SK-N-SH (cell line): ENCODE measurements around the gene SIGLECL1. TPM values are rescaled to one million over a fixed set of nuclear protein-coding genes. Genes with fewer than 3 reads are reported as not detected.

Experiments used
- CTCF ChIA-PET: fragments of 300-600, 350-600 bp; formaldehyde crosslinking; extraction: SDS; loops from one replicate; lab custom pipeline; 2021; lab: Yijun Ruan, JAX
- POLR2A ChIA-PET: fragments of 350-600 bp; sonication (Branson Sonifier 250); formaldehyde crosslinking; extraction: SDS; loops from one replicate; lab custom pipeline; 2020; ENCODE audit warnings: antibody characterized with exemption, inconsistent platforms; lab: Yijun Ruan, JAX
- DNase-seq: peaks from one replicate; pipeline ENCODE4 v3.0.0; 2012
- H2AFZ ChIP-seq: fragments of 200-600 bp; sonication (generic); 2 replicates; pipeline ENCODE4 v1.8.1; 2016; ENCODE audit warnings: antibody characterized with exemption, mild to moderate bottlenecking, low read depth
- H3F3A ChIP-seq: fragments of 200-600 bp; sonication (generic); replicated peaks from 2 replicates; pipeline ENCODE3; 2016; ENCODE audit warnings: antibody characterized with exemption, mild to moderate bottlenecking; ENCODE audit not compliant: insufficient read depth
- H3K27ac ChIP-seq, 2 experiments: fragments of 200-500 bp in 1 of 2; fragments of 200-600 bp in 1 of 2; sonication (Bioruptor generic) in 1 of 2; sonication (generic), shearing (Covaris generic) in 1 of 2; 2 replicates each; pipeline versions ENCODE4 v1.5.1 to v1.6.1; 2014 to 2016; ENCODE audit warnings: low read depth in 2 of 2, inconsistent platforms in 1 of 2, low read length in 1 of 2, mild to moderate bottlenecking in 1 of 2, mixed read lengths in 1 of 2
- H3K27me3 ChIP-seq: fragments of 200-600 bp; sonication (generic), shearing (Covaris generic); 2 replicates; pipeline ENCODE4 v1.6.1; 2016; ENCODE audit warnings: mixed run types; ENCODE audit not compliant: insufficient read depth
- H3K36me3 ChIP-seq, 2 experiments: fragments of 200-500 bp in 1 of 2; fragments of 200-600 bp in 1 of 2; sonication (Bioruptor generic) in 1 of 2; sonication (generic) in 1 of 2; replicated peaks in 1 of 2; 2 replicates each; pipeline versions ENCODE3 to v1.5.1; 2014 to 2016; ENCODE audit warnings: low read length in 1 of 2, mild to moderate bottlenecking in 1 of 2; ENCODE audit not compliant: insufficient read depth in 2 of 2, control insufficient read depth in 1 of 2
- H3K4me1 ChIP-seq, 2 experiments: fragments of 200-500 bp in 1 of 2; fragments of 200-600 bp in 1 of 2; sonication (Bioruptor generic) in 1 of 2; sonication (generic), shearing (Covaris generic) in 1 of 2; 2 replicates each; pipeline versions ENCODE4 v1.5.1 to v1.6.1; 2014 to 2016; ENCODE audit warnings: low read depth in 1 of 2, low read length in 1 of 2, mixed run types in 1 of 2; ENCODE audit not compliant: insufficient read depth in 2 of 2, control insufficient read depth in 1 of 2
- H3K4me2 ChIP-seq: fragments of 200-600 bp; sonication (generic), shearing (Covaris generic); 2 replicates; pipeline ENCODE4 v1.6.1; 2017; ENCODE audit warnings: mixed run types
- H3K4me3 ChIP-seq, 2 experiments: fragments of 200-500 bp in 1 of 2; fragments of 200-600 bp in 1 of 2; sonication (Bioruptor generic) in 1 of 2; sonication (generic), shearing (Covaris generic) in 1 of 2; 2 replicates each; pipeline versions ENCODE4 v1.5.1 to v1.8.1; 2014 to 2016; ENCODE audit warnings: low read depth in 2 of 2, inconsistent platforms in 1 of 2, low read length in 1 of 2, mild to moderate bottlenecking in 1 of 2, mixed read lengths in 1 of 2, moderate library complexity in 1 of 2
- H3K79me2 ChIP-seq: fragments of 200-600 bp; sonication (generic); 2 replicates; pipeline ENCODE4 v1.8.1; 2017; ENCODE audit warnings: mild to moderate bottlenecking; ENCODE audit not compliant: insufficient read depth
- H3K9ac ChIP-seq: fragments of 200-600 bp; sonication (generic); 2 replicates; pipeline ENCODE4 v1.6.1; 2017; ENCODE audit warnings: mixed run types
- H3K9me2 ChIP-seq: fragments of 200-600 bp; sonication (generic); 2 replicates; pipeline ENCODE4 v1.6.1; 2017; ENCODE audit warnings: mixed run types
- H3K9me3 ChIP-seq: fragments of 200-600 bp; sonication (generic); 2 replicates; pipeline ENCODE4 v1.6.1; 2017; ENCODE audit warnings: mixed run types, mild to moderate bottlenecking, moderate library complexity
- H4K20me1 ChIP-seq: fragments of 200-600 bp; sonication (generic); 2 replicates; pipeline ENCODE4 v1.6.1; 2017; ENCODE audit warnings: mild to moderate bottlenecking, mixed run types; ENCODE audit not compliant: insufficient read depth
- FOXM1 ChIP-seq: IDR thresholded peaks from 2 replicates; pipeline ENCODE4 v1.4.0; 2012; ENCODE audit warnings: low read depth, mild to moderate bottlenecking
- JUND ChIP-seq: IDR thresholded peaks from 2 replicates; pipeline ENCODE4 v1.4.0; 2012
- MAX ChIP-seq: IDR thresholded peaks from 2 replicates; pipeline ENCODE4 v1.4.0; 2012; ENCODE audit warnings: low read depth
- RAD21 ChIP-seq: IDR thresholded peaks from 2 replicates; pipeline ENCODE4 v1.6.1; 2012; ENCODE audit warnings: mild to moderate bottlenecking, low read length
- REST ChIP-seq: IDR thresholded peaks from 2 replicates; pipeline ENCODE4 v1.6.1; 2012; ENCODE audit warnings: mild to moderate bottlenecking, low read depth, low read length, moderate library complexity
- SIN3A ChIP-seq: IDR thresholded peaks from 2 replicates; pipeline ENCODE4 v1.6.1; 2012; ENCODE audit warnings: low read depth, mild to moderate bottlenecking, low read length, moderate library complexity, borderline replicate concordance
- SMC3 ChIP-seq: IDR thresholded peaks from 2 replicates; pipeline ENCODE4 v1.6.1; 2012; ENCODE audit warnings: low read depth, low read length, improper control_type of control experiment
- USF2 ChIP-seq: fragments of 150-350 bp; IDR thresholded peaks from 2 replicates; pipeline ENCODE4 v1.6.1; 2017; ENCODE audit warnings: antibody characterized with exemption, low read length, low read depth, borderline replicate concordance
- WGBS: methylation state at CpG from one replicate; pipeline ENCODE4 v1.1.6; 2017; ENCODE audit warnings: low lambda C conversion rate; 5-methylcytosine and 5-hydroxymethylcytosine counted together
- polyA plus RNA-seq, 3 experiments: library from polyadenylated mRNA; depleted of rRNA; stranded (reverse); fragments of >200 nt; gene quantifications; 2 replicates each; pipeline ENCODE4 v1.2.3, GENCODE V29; 2012

SIGLECL1 gene
- polyA plus RNA-seq, 1 of the 3 experiments (the other 2 are of a cell fraction), result not detected

- H3K4me1 ChIP-seq, result no peaks in the 10 kb centered on the region
- ChIA-PET POLR2A (no interaction called here), CTCF (interaction anchor here (0.6 to 1.8 kb wide), 10 partner anchors 11 to 1272 kb away, joined by 3 to 8 read pairs (median 3); no protein-coding TSS in a partner anchor)
- no peak overlapping the region for H2AFZ ChIP-seq
- H3K4me2 ChIP-seq, result no peak overlapping the region
- no peaks in the 10 kb centered on the region for H4K20me1 ChIP-seq
- H3K4me3 ChIP-seq, result no peak overlapping the region
- no peak for DNase-seq
- peaks cover 45% of the 10 kb centered on the region; the same call in 1 of the 2 replicates for H3K27me3 ChIP-seq
- WGBS, result 22% methylated on average over 15 of the region's 15 CpGs
- H3K27ac ChIP-seq, result no peak overlapping the region
- no peak for TF ChIP-seq JUND
- no peak for TF ChIP-seq SIN3A
- no peak for TF ChIP-seq FOXM1
- TF ChIP-seq MAX, result no peak
- no peaks in the 10 kb centered on the region for H3K9me3 ChIP-seq
- H3K9ac ChIP-seq, result no peak overlapping the region
- no peaks in the 10 kb centered on the region for H3F3A ChIP-seq
- H3K36me3 ChIP-seq, result no peaks in the 10 kb centered on the region
- no peaks in the 10 kb centered on the region for H3K79me2 ChIP-seq
- no peaks in the 10 kb centered on the region for H3K9me2 ChIP-seq
These were observed 44.7 kb downstream of the SIGLECL1 start for GRCh38 chr19:51295382-51296126.

DNA sequence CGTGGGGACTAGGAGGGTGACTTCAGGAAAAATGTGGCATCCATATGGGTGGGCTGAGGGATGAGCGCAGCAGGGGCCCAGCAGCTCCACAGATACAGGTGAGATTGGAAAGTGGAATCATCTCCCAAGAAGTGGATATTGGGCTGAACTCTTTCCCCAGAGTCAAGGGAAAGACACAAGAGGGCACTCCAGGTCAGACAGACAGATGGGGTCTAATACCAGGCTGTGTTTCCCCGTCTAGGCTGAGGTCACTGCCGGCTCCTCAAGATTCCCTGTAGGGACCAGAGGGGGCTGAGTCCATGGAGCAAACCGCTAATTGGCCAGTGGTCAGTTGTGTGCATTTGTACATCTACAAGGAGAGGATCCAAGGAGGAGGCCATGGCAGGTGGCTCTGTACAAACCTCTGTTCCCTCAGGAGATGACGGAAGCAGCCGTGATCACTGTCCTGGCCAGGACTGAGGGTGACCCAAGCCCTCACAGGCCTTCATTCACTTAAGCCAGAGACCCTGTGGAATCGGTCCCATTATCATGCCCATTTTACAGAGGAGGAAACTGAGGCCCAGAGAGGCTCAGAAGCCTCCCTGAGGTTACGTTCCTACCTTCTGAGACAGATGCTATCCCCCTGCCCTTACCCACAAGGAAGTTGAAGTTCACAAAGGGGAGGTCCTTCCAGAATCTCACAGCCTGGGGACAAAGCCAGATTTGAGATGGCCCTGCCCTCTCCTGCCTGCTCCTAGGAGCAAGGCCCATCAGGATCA is 45.6 kb downstream of the SIGLECL1 start:
- H3F3A ChIP-seq, result no peaks in the 10 kb centered on the region
- H3K9me2 ChIP-seq, result no peaks in the 10 kb centered on the region
- H3K9me3 ChIP-seq, result no peaks in the 10 kb centered on the region
- POLR2A ChIA-PET, result no interaction called here
- H3K27ac ChIP-seq, result no peak overlapping the region
- no peak overlapping the region for H3K4me3 ChIP-seq
- H4K20me1 ChIP-seq, result no peaks in the 10 kb centered on the region
- WGBS, result 18% methylated on average over 7 of the region's 9 CpGs
- no peaks in the 10 kb centered on the region for H3K79me2 ChIP-seq
- CTCF ChIA-PET, result interaction anchor here (0.6 to 1.8 kb wide), 10 partner anchors 12 to 1273 kb away, joined by 3 to 8 read pairs (median 3); no protein-coding TSS in a partner anchor
- no peak overlapping the region for H3K4me2 ChIP-seq
- H3K36me3 ChIP-seq, result no peaks in the 10 kb centered on the region
- no peaks in the 10 kb centered on the region for H3K4me1 ChIP-seq
- H3K9ac ChIP-seq, result no peak overlapping the region
- no peak for TF ChIP-seq FOXM1
- no peak for TF ChIP-seq USF2
- TF ChIP-seq RAD21, result peak; percentile 75
- peak; percentile 48 for TF ChIP-seq SMC3
- no peak for TF ChIP-seq REST
- H2AFZ ChIP-seq, result no peak overlapping the region
- peak; percentile 58 for DNase-seq
- peaks cover 45% of the 10 kb centered on the region; the same call in 1 of the 2 replicates for H3K27me3 ChIP-seq
